ENCODE data around the gene SLC5A6. TPM values are rescaled to one million over a fixed set of nuclear protein-coding genes. Genes with fewer than 3 reads are reported as not detected.

SLC5A6 gene
- total and polyA plus RNA-seq, 7 experiments from 2014 or later = 13.2 to 203 (median 32.7) TPM

- H3K9me3 Mint-ChIP-seq = no peaks in the 10 kb centered on the region
- Histone ChIP-seq H3K27me3 (ENCODE audit: control insufficient read depth in 2 of 2, insufficient read depth in 2 of 2, low read length in 2 of 2) (no peaks in the 10 kb centered on the region), H3K4me3 (ENCODE audit: low read length) (no peak overlapping the region), H3K4me1 (ENCODE audit: control insufficient read depth in 2 of 2, insufficient read depth in 2 of 2, low read length in 2 of 2) (no peaks in the 10 kb centered on the region), H3K36me3 (ENCODE audit: control insufficient read depth in 2 of 3, insufficient read depth in 3 of 3, low read length in 3 of 3) (peaks cover 0 to 46% (median 14%) of the 10 kb centered on the region in 3 experiments), H3K27ac (ENCODE audit: low read depth, low read length) (no peak overlapping the region), H3K9me3 (ENCODE audit: control insufficient read depth in 2 of 3, low read length in 3 of 3) (no peaks in the 10 kb centered on the region)
- no peak overlapping the region for H3K27ac Mint-ChIP-seq
- DNase-seq = no peak
- H3K4me3 Mint-ChIP-seq = no peak overlapping the region
- ChIA-PET CTCF (no interaction called here), POLR2A (no interaction called here)
- H3K4me1 Mint-ChIP-seq = peaks cover 0 to 14% (median 6%) of the 10 kb centered on the region in 7 donors
- ATAC-seq = no peak
- peaks cover 0 to 4% (median 0%) of the 10 kb centered on the region in 5 donors for H3K27me3 Mint-ChIP-seq
- intact Hi-C loops (cut with micrococcal nuclease) = no loop called here
- peaks cover 0 to 21% (median 0%) of the 10 kb centered on the region in 5 donors for H3K36me3 Mint-ChIP-seq
These were observed 33.0 kb upstream of the SLC5A6 start for GRCh38 chr2:27245116-27245515.

DNA sequence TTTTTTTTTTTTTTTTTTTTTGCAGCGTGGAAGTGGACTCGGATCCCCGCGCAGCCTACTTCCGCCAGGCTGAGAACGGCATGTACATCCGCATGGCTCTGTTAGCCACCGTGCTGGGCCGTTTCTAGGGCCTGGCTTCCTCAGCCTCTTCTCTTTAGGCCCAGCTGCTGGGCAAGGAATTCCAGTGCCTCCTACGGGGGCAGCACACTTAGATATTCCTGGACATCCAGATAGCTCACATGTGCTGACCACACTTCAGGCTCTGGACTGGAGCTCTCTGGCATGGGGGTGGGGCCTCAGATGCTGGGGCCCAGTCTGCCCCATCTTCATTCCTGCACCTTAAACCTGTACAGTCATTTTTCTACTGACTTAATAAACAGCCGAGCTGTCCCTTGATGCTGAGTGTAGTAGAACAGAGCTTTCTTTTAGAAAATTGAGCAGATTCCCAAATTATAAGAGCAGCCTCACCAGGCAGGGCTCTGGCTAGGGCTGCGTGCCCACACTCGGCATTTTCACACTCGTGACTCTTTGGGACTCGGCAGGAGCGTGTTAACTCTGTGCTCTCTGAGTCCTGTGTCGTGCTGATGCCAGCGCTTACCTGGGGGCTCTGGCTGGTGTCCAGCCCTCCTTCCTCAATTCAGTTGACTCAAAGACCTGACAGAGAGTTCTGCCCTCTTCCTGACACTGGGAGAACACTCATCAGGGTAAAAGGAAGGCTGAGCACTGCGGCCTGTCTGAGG is 31.5 kb upstream of the SLC5A6 start:
- H3K4me1 ChIP-seq (ENCODE audit: control insufficient read depth in 2 of 2, insufficient read depth in 2 of 2, low read length in 2 of 2) = no peaks in the 10 kb centered on the region
- H3K4me3 ChIP-seq (ENCODE audit: low read length) = no peak overlapping the region
- CTCF ChIA-PET = no interaction called here
- Mint-ChIP-seq H3K27ac (peak overlapping the region in 1 of 9 donors; percentile 8), H3K27me3 (peaks cover 0 to 2% (median 0%) of the 10 kb centered on the region in 5 donors), H3K4me1 (peaks cover 0 to 14% (median 6%) of the 10 kb centered on the region in 7 donors), H3K9me3 (no peaks in the 10 kb centered on the region), H3K4me3 (no peak overlapping the region), H3K36me3 (peaks cover 0 to 28% (median 2%) of the 10 kb centered on the region in 5 donors)
- H3K9me3 ChIP-seq (ENCODE audit: control insufficient read depth in 2 of 3, low read length in 3 of 3) = no peaks in the 10 kb centered on the region
- H3K27me3 ChIP-seq (ENCODE audit: control insufficient read depth in 2 of 2, insufficient read depth in 2 of 2, low read length in 2 of 2) = no peaks in the 10 kb centered on the region
- intact Hi-C loops (cut with micrococcal nuclease) = no loop called here
- DNase-seq (no peak), ATAC-seq (no peak)
- POLR2A ChIA-PET = no interaction called here
- H3K36me3 ChIP-seq (ENCODE audit: control insufficient read depth in 2 of 3, insufficient read depth in 3 of 3, low read length in 3 of 3) = peaks cover 0 to 61% (median 14%) of the 10 kb centered on the region in 3 experiments
- H3K27ac ChIP-seq (ENCODE audit: low read depth, low read length) = no peak overlapping the region

DNA sequence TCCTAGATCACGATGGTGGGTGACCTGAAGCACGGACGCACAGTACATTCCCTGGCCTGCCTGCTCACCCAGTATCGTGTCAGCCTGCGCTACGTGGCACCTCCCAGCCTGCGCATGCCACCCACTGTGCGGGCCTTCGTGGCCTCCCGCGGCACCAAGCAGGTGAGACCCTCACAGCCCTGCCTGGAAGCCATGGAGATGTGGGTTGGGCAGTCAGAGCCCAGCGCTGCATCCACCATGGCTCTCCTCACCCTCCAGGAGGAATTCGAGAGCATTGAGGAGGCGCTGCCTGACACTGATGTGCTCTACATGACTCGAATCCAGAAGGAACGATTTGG is 30.5 kb upstream of the SLC5A6 start:
- Histone ChIP-seq H3K9me3 (ENCODE audit: control insufficient read depth in 2 of 3, low read length in 3 of 3) (no peaks in the 10 kb centered on the region), H3K27me3 (ENCODE audit: control insufficient read depth in 2 of 2, insufficient read depth in 2 of 2, low read length in 2 of 2) (no peaks in the 10 kb centered on the region), H3K4me3 (ENCODE audit: low read length) (no peak overlapping the region), H3K27ac (ENCODE audit: low read depth, low read length) (peak overlapping the region; percentile 36), H3K4me1 (ENCODE audit: control insufficient read depth in 2 of 2, insufficient read depth in 2 of 2, low read length in 2 of 2) (no peaks in the 10 kb centered on the region), H3K36me3 (ENCODE audit: control insufficient read depth in 2 of 3, insufficient read depth in 3 of 3, low read length in 3 of 3) (peaks cover 0 to 71% (median 18%) of the 10 kb centered on the region in 3 experiments)
- peaks cover 0 to 36% (median 4%) of the 10 kb centered on the region in 5 donors for H3K36me3 Mint-ChIP-seq
- no peak overlapping the region for H3K4me3 Mint-ChIP-seq
- H3K27ac Mint-ChIP-seq = peak overlapping the region in 2 of 9 donors; percentile 28 to 54
- CTCF ChIA-PET = interaction anchor here (0.6 to 1.4 kb wide), 2 partner anchors 55 to 79 kb away, joined by 3 to 5 read pairs; no protein-coding TSS in a partner anchor
- DNase-seq (no peak), ATAC-seq (no peak)
- POLR2A ChIA-PET = no interaction called here
- no peaks in the 10 kb centered on the region for H3K9me3 Mint-ChIP-seq
- intact Hi-C loops (cut with micrococcal nuclease) = no loop called here
- peaks cover 0 to 14% (median 6%) of the 10 kb centered on the region in 7 donors for H3K4me1 Mint-ChIP-seq
- no peaks in the 10 kb centered on the region for H3K27me3 Mint-ChIP-seq

DNA sequence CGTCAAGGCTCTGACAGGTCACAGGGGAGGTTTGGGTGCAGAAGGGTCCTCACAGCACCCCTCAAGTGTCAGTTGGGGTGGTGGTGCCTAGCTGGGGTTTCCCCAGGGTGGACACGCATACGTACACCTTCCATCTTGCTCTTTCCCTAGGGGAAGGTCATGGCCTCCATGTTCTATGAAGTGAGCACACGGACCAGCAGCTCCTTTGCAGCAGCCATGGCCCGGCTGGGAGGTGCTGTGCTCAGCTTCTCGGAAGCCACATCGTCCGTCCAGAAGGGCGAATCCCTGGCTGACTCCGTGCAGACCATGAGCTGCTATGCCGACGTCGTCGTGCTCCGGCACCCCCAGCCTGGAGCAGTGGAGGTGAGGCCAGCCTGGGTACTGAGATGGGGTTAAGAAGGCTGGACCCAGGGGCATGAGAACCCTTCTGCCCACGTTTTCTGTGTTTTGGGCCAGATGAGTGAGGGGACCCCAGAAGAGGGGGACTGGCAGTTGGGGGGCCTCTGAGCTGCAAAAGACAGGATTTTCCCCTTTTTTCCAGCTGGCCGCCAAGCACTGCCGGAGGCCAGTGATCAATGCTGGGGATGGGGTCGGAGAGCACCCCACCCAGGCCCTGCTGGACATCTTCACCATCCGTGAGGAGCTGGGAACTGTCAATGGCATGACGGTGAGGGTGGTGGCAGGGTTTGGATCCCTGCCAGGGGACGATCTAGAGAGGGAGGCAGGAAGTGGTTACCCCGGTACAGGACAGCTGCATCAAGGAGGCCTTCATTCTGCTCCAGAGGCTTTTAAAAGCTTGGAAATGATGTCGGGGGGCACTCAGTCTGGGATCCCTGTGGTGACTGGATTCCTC is 29.9 kb upstream of the SLC5A6 start:
- ChIA-PET POLR2A (no interaction called here), CTCF (interaction anchor here (0.6 to 1.4 kb wide), 3 partner anchors 37 to 78 kb away, joined by 3 to 5 read pairs (median 4); no protein-coding TSS in a partner anchor)
- Mint-ChIP-seq H3K9me3 (no peaks in the 10 kb centered on the region), H3K4me3 (no peak overlapping the region), H3K27me3 (no peaks in the 10 kb centered on the region), H3K36me3 (peaks cover 3 to 41% (median 8%) of the 10 kb centered on the region in 5 donors), H3K27ac (peak overlapping the region in 4 of 9 donors; percentile 28 to 62 (median 50)), H3K4me1 (peaks cover 0 to 14% (median 6%) of the 10 kb centered on the region in 7 donors)
- Histone ChIP-seq H3K4me3 (ENCODE audit: low read length) (no peak overlapping the region), H3K27ac (ENCODE audit: low read depth, low read length) (peak overlapping the region; percentile 36), H3K27me3 (ENCODE audit: control insufficient read depth in 2 of 2, insufficient read depth in 2 of 2, low read length in 2 of 2) (no peaks in the 10 kb centered on the region), H3K9me3 (ENCODE audit: control insufficient read depth in 2 of 3, low read length in 3 of 3) (no peaks in the 10 kb centered on the region), H3K36me3 (ENCODE audit: control insufficient read depth in 2 of 3, insufficient read depth in 3 of 3, low read length in 3 of 3) (peaks cover 0 to 77% (median 22%) of the 10 kb centered on the region in 3 experiments), H3K4me1 (ENCODE audit: control insufficient read depth in 2 of 2, insufficient read depth in 2 of 2, low read length in 2 of 2) (no peaks in the 10 kb centered on the region)
- DNase-seq (peak in 1 of 9 donors; percentile 11), ATAC-seq (no peak)
- intact Hi-C loops (cut with micrococcal nuclease) = no loop called here

DNA sequence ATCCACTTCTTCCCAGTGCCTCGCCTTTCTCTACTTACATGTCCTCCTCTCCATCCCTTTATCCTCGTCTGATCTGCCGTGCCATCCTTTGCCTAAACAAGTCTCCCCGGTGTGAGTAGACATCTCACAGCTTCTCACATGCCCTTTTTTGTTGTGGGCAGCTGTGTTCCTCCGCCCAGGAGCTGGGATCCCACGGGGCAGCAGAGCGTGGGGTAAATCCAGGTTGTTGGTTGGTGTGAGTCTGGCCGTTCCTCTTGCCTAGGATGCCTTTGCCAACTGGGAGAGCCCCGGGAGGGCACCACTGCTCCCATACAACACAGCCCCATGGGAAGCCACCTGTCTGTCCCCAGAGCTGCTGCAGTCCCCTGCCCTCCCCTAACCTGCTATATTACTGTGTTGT is 28.3 kb upstream of the SLC5A6 start:
- H3K4me1 Mint-ChIP-seq = peaks cover 0 to 14% (median 6%) of the 10 kb centered on the region in 7 donors
- ATAC-seq (no peak), DNase-seq (no peak)
- H3K9me3 ChIP-seq (ENCODE audit: control insufficient read depth in 2 of 3, low read length in 3 of 3) = no peaks in the 10 kb centered on the region
- no peaks in the 10 kb centered on the region for H3K27me3 ChIP-seq (ENCODE audit: control insufficient read depth in 2 of 2, insufficient read depth in 2 of 2, low read length in 2 of 2)
- H3K36me3 Mint-ChIP-seq = peaks cover 7 to 46% (median 12%) of the 10 kb centered on the region in 5 donors
- H3K27ac ChIP-seq (ENCODE audit: low read depth, low read length) = no peak overlapping the region
- no peak overlapping the region for H3K4me3 ChIP-seq (ENCODE audit: low read length)
- H3K9me3 Mint-ChIP-seq = no peaks in the 10 kb centered on the region
- CTCF ChIA-PET = interaction anchor here (1.3 kb wide), 1 partner anchor 39 kb away, joined by 4 read pairs; no protein-coding TSS in a partner anchor
- H3K27me3 Mint-ChIP-seq = no peaks in the 10 kb centered on the region
- H3K4me3 Mint-ChIP-seq = no peak overlapping the region
- no peak overlapping the region for H3K27ac Mint-ChIP-seq
- H3K4me1 ChIP-seq (ENCODE audit: control insufficient read depth in 2 of 2, insufficient read depth in 2 of 2, low read length in 2 of 2) = no peaks in the 10 kb centered on the region
- intact Hi-C loops (cut with micrococcal nuclease) = no loop called here
- POLR2A ChIA-PET = no interaction called here
- H3K36me3 ChIP-seq (ENCODE audit: control insufficient read depth in 2 of 3, insufficient read depth in 3 of 3, low read length in 3 of 3) = peaks cover 6 to 93% (median 22%) of the 10 kb centered on the region in 3 experiments

DNA sequence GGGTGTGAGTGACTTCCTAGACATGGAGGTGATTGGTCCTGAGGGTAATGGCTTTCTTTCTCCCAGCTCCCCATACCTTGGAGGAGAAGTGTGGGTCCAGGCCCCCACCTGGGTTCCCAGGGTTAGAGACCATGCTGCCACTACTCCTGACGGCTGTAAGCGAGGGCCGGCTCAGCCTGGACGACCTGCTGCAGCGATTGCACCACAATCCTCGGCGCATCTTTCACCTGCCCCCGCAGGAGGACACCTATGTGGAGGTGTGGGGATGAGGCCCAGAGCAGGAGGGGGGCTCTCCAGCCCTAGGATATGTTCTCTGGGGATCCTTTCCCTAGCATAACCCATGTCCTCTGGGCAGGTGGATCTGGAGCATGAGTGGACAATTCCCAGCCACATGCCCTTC is 26.9 kb upstream of the SLC5A6 start:
- H3K27me3 Mint-ChIP-seq = no peaks in the 10 kb centered on the region
- Histone ChIP-seq H3K4me1 (ENCODE audit: control insufficient read depth in 2 of 2, insufficient read depth in 2 of 2, low read length in 2 of 2) (no peaks in the 10 kb centered on the region), H3K9me3 (ENCODE audit: control insufficient read depth in 2 of 3, low read length in 3 of 3) (no peaks in the 10 kb centered on the region), H3K36me3 (ENCODE audit: control insufficient read depth in 2 of 3, insufficient read depth in 3 of 3, low read length in 3 of 3) (peaks cover 11 to 100% (median 28%) of the 10 kb centered on the region in 3 experiments), H3K4me3 (ENCODE audit: low read length) (no peak overlapping the region), H3K27me3 (ENCODE audit: control insufficient read depth in 2 of 2, insufficient read depth in 2 of 2, low read length in 2 of 2) (no peaks in the 10 kb centered on the region), H3K27ac (ENCODE audit: low read depth, low read length) (no peak overlapping the region)
- intact Hi-C loops (cut with micrococcal nuclease) = no loop called here
- H3K4me3 Mint-ChIP-seq = no peak overlapping the region
- peaks cover 0 to 14% (median 6%) of the 10 kb centered on the region in 7 donors for H3K4me1 Mint-ChIP-seq
- ChIA-PET POLR2A (no interaction called here), CTCF (no interaction called here)
- no peak for ATAC-seq
- no peaks in the 10 kb centered on the region for H3K9me3 Mint-ChIP-seq
- DNase-seq = no peak
- H3K27ac Mint-ChIP-seq = peak overlapping the region in 1 of 9 donors; percentile 42
- H3K36me3 Mint-ChIP-seq = peaks cover 12 to 52% (median 14%) of the 10 kb centered on the region in 5 donors

Data from naive thymus-derived CD4-positive, alpha-beta T cell (primary cell).